HUDEP-2 (cell line): ENCODE measurements around the gene USH1C.

ENCODE experiments used
- DNase-seq, 76 experiments: peaks; one replicate each; lab custom pipeline; 2025; ENCODE audit not compliant: unreplicated experiment in 76 of 76; lab: John Stamatoyannopoulos, UW

Gene USH1C

GRCh38 chr11:17446482-17446881, 97.7 kb downstream of the USH1C start:
- no peak for DNase-seq

DNA sequence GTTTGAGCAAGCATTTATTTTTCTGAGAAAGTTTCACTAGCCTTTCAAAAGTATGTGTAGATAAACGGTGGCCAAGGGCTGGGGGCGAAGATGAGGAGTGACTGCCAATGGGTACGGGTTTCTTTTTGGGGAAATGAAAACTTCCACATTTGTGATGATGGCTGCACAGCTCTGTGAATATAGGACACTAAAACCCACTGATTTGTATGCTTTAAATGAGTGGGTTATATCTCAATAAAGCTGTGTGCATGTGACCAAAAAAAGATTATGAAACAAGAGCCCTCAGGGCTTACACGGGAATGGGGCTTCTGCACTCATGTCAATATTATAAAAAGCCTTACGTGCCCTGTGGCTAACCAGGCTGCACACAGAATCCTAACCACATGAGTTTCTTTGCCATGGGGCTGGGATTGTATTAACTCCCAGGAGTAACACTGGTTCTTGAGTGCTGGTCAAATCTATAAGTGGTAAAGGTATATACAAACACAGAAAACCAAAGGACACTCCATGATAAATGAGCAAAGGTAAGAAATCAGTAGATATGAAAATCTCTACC, 98.9 kb downstream of the USH1C start:
- no peak for DNase-seq

- no peak for DNase-seq
Observed at GRCh38 chr11:17443926-17444690, 100.1 kb downstream of the USH1C start.
